Liver (tissue), 9 donors: Measurements from ENCODE around the gene SDHA. TPM values are rescaled to one million over a fixed set of nuclear protein-coding genes. Genes with fewer than 3 reads are reported as not detected.

Experiments used
- DNase-seq: peaks from one replicate; pipeline ENCODE4 v3.0.0-alpha.2; 2017; ENCODE audit warnings: low spot score
- H3K27ac ChIP-seq, 2 donors: one replicate each; pipeline ENCODE4 v1.7.0; 2013; ENCODE audit warnings: inconsistent platforms in 2 of 2, low read length in 2 of 2, control low read depth in 1 of 2, low read depth in 1 of 2, mild to moderate bottlenecking in 1 of 2
- H3K27me3 ChIP-seq, 4 donors: one replicate each; pipeline versions ENCODE4 v1.6.1 to v1.7.0; 2013; ENCODE audit warnings: low read length in 3 of 4, inconsistent platforms in 1 of 4, mild to moderate bottlenecking in 1 of 4, moderate library complexity in 1 of 4; ENCODE audit not compliant: control insufficient read depth in 4 of 4, insufficient read depth in 4 of 4
- H3K36me3 ChIP-seq, 4 donors: one replicate each; pipeline versions ENCODE4 v1.6.1 to v1.7.0; 2013; ENCODE audit warnings: low read length in 3 of 4, mild to moderate bottlenecking in 3 of 4, low read depth in 1 of 4, moderate library complexity in 1 of 4; ENCODE audit not compliant: control insufficient read depth in 4 of 4, insufficient read depth in 3 of 4
- H3K4me1 ChIP-seq, 4 donors: one replicate each; pipeline versions ENCODE4 v1.6.1 to v1.7.0; 2013; ENCODE audit warnings: low read length in 3 of 4, mild to moderate bottlenecking in 3 of 4, moderate library complexity in 1 of 4; ENCODE audit not compliant: control insufficient read depth in 4 of 4, insufficient read depth in 4 of 4
- H3K4me3 ChIP-seq, 3 donors: one replicate each; pipeline versions ENCODE4 v1.6.1 to v1.7.0; 2013; ENCODE audit warnings: low read length in 3 of 3, control low read depth in 1 of 3, low read depth in 1 of 3, mild to moderate bottlenecking in 1 of 3
- H3K9ac ChIP-seq, 2 donors: one replicate each; pipeline ENCODE4 v1.7.0; 2013; ENCODE audit warnings: low read length in 2 of 2, mild to moderate bottlenecking in 2 of 2, moderate library complexity in 2 of 2, control low read depth in 1 of 2, low read depth in 1 of 2
- H3K9me3 ChIP-seq, 4 donors: one replicate each; pipeline versions ENCODE4 v1.6.1 to v1.7.0; 2013; ENCODE audit warnings: low read length in 3 of 4; ENCODE audit not compliant: control insufficient read depth in 4 of 4
- ATF3 ChIP-seq: IDR thresholded peaks from 2 replicates; pipeline ENCODE4 v1.6.1; 2016; ENCODE audit warnings: antibody characterized with exemption
- EGR1 ChIP-seq, 2 donors: IDR thresholded peaks; 2 replicates each; pipeline ENCODE4 v1.6.1; 2016 to 2018; ENCODE audit warnings: antibody characterized with exemption in 2 of 2, low read depth in 2 of 2
- FOXA1 ChIP-seq: IDR thresholded peaks from 2 replicates; pipeline ENCODE4 v1.6.1; 2016; ENCODE audit warnings: antibody characterized with exemption
- FOXA2 ChIP-seq: IDR thresholded peaks from 2 replicates; pipeline ENCODE4 v1.6.1; 2016; ENCODE audit warnings: antibody characterized with exemption
- GABPA ChIP-seq, 2 donors: IDR thresholded peaks in 1 of 2; conservative IDR thresholded peaks in 1 of 2; 2 replicates each; pipeline ENCODE4 v1.6.1; 2016; ENCODE audit warnings: antibody characterized with exemption in 2 of 2, mild to moderate bottlenecking in 1 of 2, moderate library complexity in 1 of 2
- HNF4A ChIP-seq, 2 donors: conservative IDR thresholded peaks; 2 replicates each; pipeline ENCODE4 v1.6.1; 2016; ENCODE audit warnings: antibody characterized with exemption in 2 of 2, mild to moderate bottlenecking in 2 of 2
- HNF4G ChIP-seq: IDR thresholded peaks from 2 replicates; pipeline ENCODE4 v1.6.1; 2016; ENCODE audit warnings: antibody characterized with exemption
- JUND ChIP-seq, 2 donors: IDR thresholded peaks; 2 replicates each; pipeline ENCODE4 v1.6.1; 2016; ENCODE audit warnings: antibody characterized with exemption in 2 of 2
- MAX ChIP-seq: IDR thresholded peaks from 2 replicates; pipeline ENCODE4 v1.6.1; 2016; ENCODE audit warnings: antibody characterized with exemption
- NR2F2 ChIP-seq: IDR thresholded peaks from 2 replicates; pipeline ENCODE4 v1.6.1; 2016; ENCODE audit warnings: antibody characterized with exemption
- RAD21 ChIP-seq, 2 donors: IDR thresholded peaks; 2 replicates each; pipeline ENCODE4 v1.6.1; 2016; ENCODE audit warnings: antibody characterized with exemption in 2 of 2, mild to moderate bottlenecking in 2 of 2
- RXRA ChIP-seq, 2 donors: IDR thresholded peaks; 2 replicates each; pipeline ENCODE4 v1.6.1; 2017 to 2018; ENCODE audit warnings: antibody characterized with exemption in 2 of 2, mild to moderate bottlenecking in 1 of 2
- SP1 ChIP-seq: IDR thresholded peaks from 2 replicates; pipeline ENCODE4 v1.6.1; 2018; ENCODE audit warnings: antibody characterized with exemption, mild to moderate bottlenecking
- TAF1 ChIP-seq: conservative IDR thresholded peaks from 2 replicates; pipeline ENCODE4 v1.6.1; 2016; ENCODE audit warnings: antibody characterized with exemption, mild to moderate bottlenecking
- YY1 ChIP-seq: IDR thresholded peaks from 2 replicates; pipeline ENCODE4 v1.6.1; 2016; ENCODE audit warnings: antibody characterized with exemption, mild to moderate bottlenecking
- WGBS: extraction: QIAGEN DNeasy Blood & Tissue Kit; methylation state at CpG from one replicate; pipeline ENCODE4 v1.1.7; 2013; 5-methylcytosine and 5-hydroxymethylcytosine counted together
- polyA plus RNA-seq, 2 donors: library from polyadenylated mRNA; stranded (reverse) in 1 of 2; unstranded in 1 of 2; fragments of 200-250 nt in 1 of 2; fragments of >200 nt in 1 of 2; fragmentation: Nextera tagmentation in 1 of 2; extraction: Ambion mirVana in 1 of 2; gene quantifications; one replicate each; pipeline versions ENCODE4 v1.2.1 to v1.2.3, GENCODE V29; 2013 to 2015
- total RNA-seq, 2 donors: library from RNA; depleted of rRNA; stranded (reverse); fragments of >200 nt; gene quantifications; one replicate each; pipeline ENCODE4 v1.2.3, GENCODE V29; 2014
- TF ChIP-seq, protein P1 (sequence below): IDR thresholded peaks from 2 replicates; pipeline ENCODE4 v1.6.1; 2016; ENCODE audit warnings: antibody characterized with exemption
- TF ChIP-seq, protein P2 (sequence below): IDR thresholded peaks from 2 replicates; pipeline ENCODE4 v1.6.1; 2016; ENCODE audit warnings: antibody characterized with exemption, mild to moderate bottlenecking
- TF ChIP-seq, protein P3 (sequence below): fragments of 150-350 bp; IDR thresholded peaks from 2 replicates; pipeline ENCODE4 v1.5.1; 2017; ENCODE audit warnings: improper control_type of control experiment, low read depth, low read length; ENCODE audit not compliant: missing input control
- donor health status: healthy.
- donor health status: healthy.
- donor health status: healthy.
- donor health status: healthy.
- donor health status: healthy.

SDHA gene
- total and polyA plus RNA-seq, 4 donors, result 79.2 to 215 (median 159) TPM

DNA sequence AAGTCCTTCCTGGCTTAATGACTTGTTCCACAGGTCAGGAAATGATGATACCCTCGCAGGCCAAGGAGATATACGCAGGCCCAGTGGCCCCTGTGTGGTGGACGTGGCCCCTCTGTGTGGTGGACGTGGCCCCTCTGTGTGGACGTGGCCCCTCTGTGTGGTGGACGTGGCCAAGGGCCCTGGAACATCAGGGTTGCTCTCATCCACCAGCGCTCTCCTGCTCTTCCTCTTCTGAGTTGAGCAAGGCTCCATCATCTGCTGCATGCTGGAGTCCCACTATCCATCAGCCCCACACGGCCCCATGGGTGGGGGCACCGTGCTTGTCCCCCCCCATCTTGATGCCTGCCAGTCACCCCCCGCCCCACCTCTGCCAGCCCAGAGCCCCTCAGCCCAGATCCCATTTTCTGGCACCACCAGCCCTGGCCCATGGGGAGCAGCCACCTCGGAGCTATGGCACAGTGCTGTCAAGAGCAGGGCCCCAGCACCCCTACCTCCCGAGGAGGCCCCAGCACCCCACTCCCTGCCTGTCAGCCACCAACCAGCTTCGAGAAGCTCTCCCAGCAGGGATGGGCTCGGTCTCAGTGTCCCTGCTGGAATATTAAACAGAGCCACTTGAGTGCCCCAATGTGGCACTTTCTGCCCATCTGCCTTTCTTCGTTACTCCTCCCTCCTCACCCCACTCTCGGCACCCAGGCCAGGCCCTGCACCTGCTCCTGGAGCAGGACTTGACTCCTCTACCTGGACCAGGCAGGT is 18.7 kb upstream of the SDHA start (continued):
- TF ChIP-seq ATF3 (no peak), JUND (IDR thresholded peaks at IDR 0.05) (no peak)

- Histone ChIP-seq H3K4me1 (no peaks in the 10 kb centered on the region), H3K27me3 (no peaks in the 10 kb centered on the region), H3K36me3 (peaks cover 0 to 17% (median 4%) of the 10 kb centered on the region in 4 donors), H3K9me3 (no peaks in the 10 kb centered on the region), H3K9ac (no peak overlapping the region), H3K27ac (no peak overlapping the region), H3K4me3 (no peak overlapping the region)
- TF ChIP-seq FOXA2 (no peak), HNF4G (no peak), RAD21 (IDR thresholded peaks at IDR 0.05) (no peak), NR2F2 (no peak), EGR1 (IDR thresholded peaks at IDR 0.05; ENCODE audit: low read depth in 2 of 2) (no peak), RXRA (IDR thresholded peaks at IDR 0.05) (no peak), GABPA (IDR thresholded peaks at IDR 0.05 in 1 of 2, conservative IDR thresholded peaks at IDR 0.05 in 1 of 2) (no peak), FOXA1 (no peak), YY1 (no peak), MAX (no peak), SP1 (no peak), ATF3 (no peak), HNF4A (conservative IDR thresholded peaks at IDR 0.05) (no peak), TAF1 (no peak), JUND (IDR thresholded peaks at IDR 0.05) (no peak)
- TF ChIP-seq, protein P1, sequence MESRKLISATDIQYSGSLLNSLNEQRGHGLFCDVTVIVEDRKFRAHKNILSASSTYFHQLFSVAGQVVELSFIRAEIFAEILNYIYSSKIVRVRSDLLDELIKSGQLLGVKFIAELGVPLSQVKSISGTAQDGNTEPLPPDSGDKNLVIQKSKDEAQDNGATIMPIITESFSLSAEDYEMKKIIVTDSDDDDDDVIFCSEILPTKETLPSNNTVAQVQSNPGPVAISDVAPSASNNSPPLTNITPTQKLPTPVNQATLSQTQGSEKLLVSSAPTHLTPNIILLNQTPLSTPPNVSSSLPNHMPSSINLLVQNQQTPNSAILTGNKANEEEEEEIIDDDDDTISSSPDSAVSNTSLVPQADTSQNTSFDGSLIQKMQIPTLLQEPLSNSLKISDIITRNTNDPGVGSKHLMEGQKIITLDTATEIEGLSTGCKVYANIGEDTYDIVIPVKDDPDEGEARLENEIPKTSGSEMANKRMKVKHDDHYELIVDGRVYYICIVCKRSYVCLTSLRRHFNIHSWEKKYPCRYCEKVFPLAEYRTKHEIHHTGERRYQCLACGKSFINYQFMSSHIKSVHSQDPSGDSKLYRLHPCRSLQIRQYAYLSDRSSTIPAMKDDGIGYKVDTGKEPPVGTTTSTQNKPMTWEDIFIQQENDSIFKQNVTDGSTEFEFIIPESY, result no peak
- TF ChIP-seq, protein P2, sequence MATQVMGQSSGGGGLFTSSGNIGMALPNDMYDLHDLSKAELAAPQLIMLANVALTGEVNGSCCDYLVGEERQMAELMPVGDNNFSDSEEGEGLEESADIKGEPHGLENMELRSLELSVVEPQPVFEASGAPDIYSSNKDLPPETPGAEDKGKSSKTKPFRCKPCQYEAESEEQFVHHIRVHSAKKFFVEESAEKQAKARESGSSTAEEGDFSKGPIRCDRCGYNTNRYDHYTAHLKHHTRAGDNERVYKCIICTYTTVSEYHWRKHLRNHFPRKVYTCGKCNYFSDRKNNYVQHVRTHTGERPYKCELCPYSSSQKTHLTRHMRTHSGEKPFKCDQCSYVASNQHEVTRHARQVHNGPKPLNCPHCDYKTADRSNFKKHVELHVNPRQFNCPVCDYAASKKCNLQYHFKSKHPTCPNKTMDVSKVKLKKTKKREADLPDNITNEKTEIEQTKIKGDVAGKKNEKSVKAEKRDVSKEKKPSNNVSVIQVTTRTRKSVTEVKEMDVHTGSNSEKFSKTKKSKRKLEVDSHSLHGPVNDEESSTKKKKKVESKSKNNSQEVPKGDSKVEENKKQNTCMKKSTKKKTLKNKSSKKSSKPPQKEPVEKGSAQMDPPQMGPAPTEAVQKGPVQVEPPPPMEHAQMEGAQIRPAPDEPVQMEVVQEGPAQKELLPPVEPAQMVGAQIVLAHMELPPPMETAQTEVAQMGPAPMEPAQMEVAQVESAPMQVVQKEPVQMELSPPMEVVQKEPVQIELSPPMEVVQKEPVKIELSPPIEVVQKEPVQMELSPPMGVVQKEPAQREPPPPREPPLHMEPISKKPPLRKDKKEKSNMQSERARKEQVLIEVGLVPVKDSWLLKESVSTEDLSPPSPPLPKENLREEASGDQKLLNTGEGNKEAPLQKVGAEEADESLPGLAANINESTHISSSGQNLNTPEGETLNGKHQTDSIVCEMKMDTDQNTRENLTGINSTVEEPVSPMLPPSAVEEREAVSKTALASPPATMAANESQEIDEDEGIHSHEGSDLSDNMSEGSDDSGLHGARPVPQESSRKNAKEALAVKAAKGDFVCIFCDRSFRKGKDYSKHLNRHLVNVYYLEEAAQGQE, result no peak
- TF ChIP-seq, protein P3, sequence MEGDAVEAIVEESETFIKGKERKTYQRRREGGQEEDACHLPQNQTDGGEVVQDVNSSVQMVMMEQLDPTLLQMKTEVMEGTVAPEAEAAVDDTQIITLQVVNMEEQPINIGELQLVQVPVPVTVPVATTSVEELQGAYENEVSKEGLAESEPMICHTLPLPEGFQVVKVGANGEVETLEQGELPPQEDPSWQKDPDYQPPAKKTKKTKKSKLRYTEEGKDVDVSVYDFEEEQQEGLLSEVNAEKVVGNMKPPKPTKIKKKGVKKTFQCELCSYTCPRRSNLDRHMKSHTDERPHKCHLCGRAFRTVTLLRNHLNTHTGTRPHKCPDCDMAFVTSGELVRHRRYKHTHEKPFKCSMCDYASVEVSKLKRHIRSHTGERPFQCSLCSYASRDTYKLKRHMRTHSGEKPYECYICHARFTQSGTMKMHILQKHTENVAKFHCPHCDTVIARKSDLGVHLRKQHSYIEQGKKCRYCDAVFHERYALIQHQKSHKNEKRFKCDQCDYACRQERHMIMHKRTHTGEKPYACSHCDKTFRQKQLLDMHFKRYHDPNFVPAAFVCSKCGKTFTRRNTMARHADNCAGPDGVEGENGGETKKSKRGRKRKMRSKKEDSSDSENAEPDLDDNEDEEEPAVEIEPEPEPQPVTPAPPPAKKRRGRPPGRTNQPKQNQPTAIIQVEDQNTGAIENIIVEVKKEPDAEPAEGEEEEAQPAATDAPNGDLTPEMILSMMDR, result no peak
- no peak for DNase-seq
- WGBS, result 94% methylated on average over 23 of the region's 23 CpGs
Measured at GRCh38 chr5:199950-200645, 18.0 kb upstream of the SDHA start.
